GOT3 (cell line): ENCODE measurements around the gene ABCB8.

Experiments
- DNase-seq: peaks from one replicate; lab custom pipeline; 2025; ENCODE audit warnings: mixed read lengths; lab: John Stamatoyannopoulos, UW

The ABCB8 gene

DNA sequence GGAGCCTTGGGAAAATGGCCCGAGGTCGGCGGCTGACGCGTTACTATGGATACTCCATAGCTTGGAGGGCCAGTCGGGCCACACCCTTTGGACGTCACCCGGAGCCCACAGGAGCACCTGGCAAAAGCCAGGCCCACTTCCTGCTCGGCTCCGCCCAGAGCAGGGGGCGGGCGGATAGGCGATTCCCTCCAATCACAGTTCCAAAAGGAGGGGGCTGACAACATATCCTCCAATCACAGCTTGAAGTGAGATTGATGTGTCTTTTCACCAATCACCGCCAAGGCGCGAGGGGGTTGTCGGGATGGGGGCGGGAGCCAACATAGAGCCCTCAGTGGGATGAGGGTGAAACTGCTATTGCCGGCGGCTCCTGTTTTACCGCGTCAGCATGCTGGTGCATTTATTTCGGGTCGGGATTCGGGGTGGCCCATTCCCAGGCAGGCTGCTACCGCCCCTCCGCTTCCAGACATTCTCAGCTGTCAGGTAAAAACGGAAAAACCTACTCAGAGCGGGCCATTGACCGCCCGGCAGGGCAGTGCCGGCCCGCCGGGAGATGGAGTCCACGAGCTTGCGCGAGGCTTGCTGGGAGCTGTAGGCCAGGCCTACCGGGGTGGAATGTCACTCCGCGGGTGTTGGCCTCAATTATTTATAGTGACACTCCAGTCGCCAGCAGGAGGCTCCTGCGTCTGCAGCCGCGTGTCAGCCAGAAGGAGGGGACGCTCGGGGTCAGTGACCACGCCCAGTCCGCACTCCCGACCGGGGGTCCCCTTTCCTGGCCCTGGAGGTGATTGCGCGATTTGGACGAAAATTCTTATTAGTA, at the start of gene ABCB8:
TSS of gene ABCB8 (plus strand) at position 320 of the 817 bp plus-strand sequence. CDS start at position 386, 66 bp downstream.
- peak; percentile 97 for DNase-seq

DNA sequence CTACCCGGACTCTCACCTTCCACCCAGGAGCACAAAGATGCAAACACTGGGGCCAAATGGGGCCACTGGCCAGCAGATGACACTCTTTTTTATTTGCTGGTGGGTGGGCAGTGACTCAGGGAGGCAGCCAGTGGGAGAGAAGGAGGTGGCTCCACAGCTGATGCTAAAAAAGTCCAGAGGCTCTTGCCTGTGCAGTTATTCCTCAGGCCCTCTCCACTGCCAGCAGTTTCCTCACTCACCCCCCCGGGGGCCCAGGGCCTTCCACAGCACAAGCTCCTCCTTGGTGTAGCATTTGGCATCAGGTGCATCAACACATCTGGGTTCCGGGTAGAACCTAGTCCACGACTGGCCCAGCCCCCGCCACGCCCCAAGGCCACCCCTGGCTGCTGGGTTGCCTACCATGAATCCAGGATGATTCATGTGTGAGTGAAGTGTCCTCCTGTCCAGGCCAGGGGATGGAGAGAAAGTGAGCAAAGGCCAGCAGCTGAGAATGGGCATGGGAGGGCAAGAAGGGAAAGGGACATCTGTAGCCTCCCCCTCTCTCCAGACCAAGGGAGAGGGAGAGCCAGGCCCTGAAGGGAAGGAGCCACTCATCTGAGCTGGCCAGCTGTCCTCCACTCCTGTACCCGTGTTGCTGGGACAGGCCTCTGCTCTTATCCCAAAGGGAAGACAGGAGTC, 48.4 kb upstream of the ABCB8 start:
- no peak for DNase-seq

DNA sequence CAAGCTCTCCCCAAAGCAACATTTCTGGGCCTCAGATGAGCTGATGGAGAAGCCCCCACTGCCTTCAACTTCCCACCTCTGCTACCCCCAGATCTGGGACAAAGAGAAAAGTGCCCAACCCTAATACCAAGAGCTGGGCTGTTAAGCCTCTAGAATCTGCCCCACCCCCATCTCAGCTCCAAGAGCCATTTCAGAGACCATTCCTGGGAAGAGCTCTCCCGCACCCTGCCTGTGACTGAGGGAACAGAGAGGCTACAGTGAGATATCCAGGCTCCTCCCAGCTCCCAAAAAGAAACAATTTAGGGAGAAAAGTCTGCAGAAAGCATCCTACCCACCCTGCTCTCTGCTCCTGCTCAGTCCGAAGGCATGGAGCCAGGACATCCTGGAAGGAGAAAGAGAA, 47.6 kb upstream of the ABCB8 start:
- no peak for DNase-seq

DNA sequence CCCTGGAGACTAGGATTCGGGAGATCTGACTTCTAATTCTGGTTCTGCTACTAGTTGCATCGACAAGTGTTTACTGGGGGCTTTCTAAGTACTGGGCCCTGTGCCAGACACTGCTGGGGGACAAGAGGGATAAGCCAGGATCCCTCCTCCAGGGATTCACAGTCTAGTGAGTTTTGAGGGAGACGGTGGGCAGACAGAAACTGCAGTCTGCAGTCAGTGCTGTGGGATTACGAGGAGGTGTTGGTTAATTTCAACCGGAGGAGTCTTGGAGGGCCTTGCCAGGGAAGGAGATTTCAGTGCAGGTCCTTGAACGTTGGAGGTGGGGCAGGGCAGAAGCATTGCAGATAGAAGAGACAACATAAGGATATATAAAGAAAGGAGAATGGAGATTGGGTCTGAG, 46.6 kb upstream of the ABCB8 start:
- no peak for DNase-seq

DNA sequence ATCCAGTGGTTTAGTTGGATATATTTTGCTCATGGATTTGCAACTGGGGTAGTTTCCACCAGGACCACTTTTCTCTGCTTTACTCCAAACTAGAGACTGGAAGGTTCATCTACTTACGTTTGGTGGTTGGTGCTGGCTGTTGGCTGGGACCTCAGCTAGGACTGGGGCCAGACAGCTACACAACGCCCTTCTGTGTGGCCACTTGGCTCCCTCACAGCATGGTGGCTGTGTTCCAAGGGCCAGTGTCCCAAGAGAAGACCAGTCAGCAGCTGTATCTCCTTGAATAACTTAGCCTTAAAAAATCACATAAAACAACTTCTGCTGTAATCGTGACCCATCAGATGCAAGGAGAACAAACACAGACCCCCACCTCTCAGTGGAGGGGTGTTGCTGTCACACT, 45.9 kb upstream of the ABCB8 start:
- DNase-seq: no peak

DNA sequence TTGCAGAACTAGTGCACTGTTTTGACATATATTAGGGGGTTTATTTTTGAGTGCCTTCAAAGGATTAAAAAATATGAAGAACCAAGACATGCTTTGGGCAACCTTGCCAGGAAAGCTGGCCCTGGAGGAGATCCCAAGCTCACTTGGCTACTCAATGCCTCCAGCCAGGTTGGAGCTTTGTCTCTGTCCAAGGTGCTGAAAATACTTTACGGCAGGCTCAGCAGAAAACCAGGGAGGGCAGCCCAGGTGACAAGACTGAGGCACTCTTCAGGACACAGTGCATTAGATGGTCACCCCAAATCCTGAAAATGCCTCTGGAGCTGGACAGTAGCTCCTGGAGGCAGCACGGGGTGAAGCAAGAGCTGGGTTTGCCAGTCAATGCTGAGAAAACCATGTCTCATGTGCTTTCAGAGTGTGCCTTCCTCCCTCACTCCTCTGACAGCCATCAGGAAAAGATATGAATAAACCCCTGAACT, 44.3 kb upstream of the ABCB8 start:
- no peak for DNase-seq

DNA sequence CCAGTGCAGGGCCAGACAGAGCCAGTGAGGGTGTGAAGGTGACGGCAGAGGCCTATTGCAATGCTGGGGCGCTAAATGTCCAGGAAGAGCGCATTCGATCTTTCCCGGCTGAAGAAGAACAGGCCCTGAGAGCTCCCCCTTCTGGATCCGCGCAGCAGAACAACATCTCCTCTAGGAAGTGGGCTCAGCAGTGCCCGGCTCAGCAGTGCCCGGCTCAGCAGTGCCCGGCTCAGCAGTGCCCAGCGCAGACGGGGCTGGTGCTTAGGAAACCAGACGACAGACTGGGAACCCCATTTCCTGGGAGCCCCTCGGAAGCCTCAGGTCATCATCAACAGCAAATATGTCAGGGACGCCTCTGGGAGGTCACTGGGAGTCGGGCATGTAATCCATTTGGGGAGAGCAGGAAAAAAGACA, 42.1 kb upstream of the ABCB8 start:
- DNase-seq: no peak

DNA sequence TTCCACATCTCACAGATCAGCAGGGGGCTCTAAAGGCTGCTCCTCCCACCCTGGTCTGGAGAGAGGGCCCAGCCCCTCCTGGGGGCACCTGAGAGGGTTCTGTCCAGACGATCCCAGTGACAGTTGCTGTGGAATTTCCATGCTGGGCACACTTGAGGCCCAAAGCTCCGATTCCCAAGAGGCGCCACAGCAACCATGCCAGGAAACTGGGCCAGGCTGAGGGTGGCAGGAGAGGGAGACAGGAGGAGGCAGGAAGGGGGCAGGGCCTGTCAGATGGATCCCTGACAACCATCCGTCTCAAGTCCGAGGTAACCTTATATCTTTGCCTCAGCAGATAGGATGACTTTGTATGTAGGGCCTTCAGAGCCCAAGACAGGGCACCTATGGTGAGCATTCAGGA, 41.7 kb upstream of the ABCB8 start:
- DNase-seq: no peak

DNA sequence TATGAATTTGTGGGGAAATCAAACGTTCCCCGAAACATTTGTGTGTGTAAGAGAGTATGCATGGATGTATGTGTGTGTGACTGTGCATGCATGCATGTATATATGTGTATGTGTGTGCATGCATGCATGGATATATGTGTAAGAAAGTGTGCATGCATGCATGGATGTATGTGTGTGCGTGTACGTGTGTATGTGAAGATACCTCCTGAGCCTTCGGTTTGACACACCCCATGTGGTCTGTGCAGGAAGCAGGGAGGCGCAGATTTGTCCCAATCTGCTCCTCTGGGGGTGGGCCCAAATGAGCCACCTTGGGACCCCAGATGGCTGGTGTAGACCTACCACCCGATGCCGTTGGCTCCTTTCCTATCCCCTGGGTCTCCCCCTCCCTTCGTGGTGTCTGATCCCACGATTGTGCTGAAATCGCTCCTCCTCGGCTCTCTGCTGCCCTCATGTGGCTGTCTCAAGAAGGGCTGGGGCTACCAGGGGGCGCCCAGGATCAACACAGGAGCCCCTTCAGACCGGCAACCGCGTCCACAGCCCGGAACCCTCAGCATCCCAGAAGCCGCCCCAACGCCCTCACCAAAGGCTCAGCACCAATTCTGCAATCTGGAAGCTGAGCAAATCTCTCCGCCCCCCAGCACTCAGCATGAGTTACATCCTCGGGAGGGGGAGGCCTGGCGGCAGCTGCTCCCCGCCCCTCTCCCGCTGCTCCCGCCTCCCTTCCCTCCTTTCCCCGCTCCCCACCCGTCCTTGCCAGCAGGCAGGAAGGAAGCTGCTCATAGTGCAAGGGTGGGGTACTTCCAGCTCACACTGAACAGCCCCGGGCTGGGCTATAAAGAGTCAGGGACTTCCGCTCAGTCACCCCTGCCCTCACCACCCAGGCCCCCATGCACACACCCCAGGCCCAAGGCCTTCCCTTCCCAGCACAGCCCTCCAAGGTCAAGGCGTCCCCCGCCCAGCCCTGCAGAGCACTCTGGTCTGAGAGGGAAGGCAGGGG, 39.7 kb upstream of the ABCB8 start:
- no peak for DNase-seq

DNA sequence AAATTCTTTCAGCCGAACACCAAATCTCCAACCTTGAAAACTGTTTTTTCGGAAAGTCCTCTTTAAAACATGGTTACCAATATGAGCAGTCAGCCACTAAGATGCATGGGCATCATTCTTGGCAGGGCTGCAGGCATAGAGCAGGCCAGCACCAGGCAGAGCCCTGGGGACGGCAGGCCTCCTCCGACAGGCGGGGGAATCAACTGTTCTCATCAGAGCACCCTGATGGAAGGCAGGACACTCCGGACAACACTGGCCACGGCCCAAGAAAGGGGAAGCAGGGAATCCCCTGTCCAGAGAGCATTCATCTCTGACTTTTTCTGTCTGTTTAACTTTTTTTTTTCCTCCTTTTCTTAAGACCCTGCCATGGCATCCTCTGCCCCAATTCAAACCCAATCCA, 38.8 kb upstream of the ABCB8 start:
- DNase-seq: no peak

DNA sequence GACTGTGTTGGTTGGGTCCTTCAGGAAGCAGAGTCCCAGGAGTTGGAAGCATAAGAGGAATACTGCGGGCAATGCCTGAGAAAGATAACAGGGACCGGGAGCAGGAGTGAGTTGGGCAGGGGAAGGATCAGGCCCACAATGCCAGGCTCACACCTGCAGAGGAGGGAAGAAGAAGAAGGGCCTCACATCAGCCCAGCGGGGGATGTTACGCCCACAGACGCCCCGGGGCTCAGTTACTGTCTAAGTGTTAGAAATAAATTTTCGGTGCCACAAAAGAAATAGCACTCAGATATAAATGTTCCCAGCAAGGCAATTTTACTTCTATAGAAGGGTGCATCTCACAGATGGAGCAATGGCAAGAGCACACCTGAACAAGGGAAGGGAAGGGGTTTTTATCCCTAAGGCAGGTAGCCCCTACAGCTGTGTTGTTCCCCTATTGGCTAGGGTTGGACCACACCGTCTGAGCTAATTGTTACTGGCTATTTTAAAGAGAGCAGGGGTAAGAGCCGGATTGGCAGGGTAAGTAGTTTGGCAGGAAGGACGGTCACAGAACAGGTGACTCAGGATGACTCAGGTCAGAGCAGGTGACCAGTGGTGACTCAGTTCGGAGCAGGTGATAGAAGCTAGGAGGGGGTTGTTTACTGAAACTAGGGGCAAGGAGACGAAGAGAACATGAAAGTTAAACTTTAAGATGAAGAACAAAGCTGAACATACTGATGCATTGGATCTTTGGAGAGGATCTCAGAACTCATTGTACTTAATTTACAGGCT, 37.6 kb upstream of the ABCB8 start, which contains the start of gene NOS3:
TSS of gene NOS3 (plus strand) at position 602 of the 771 bp plus-strand sequence. CDS start 2,787 bp downstream, outside the sequence.
- no peak for DNase-seq

DNA sequence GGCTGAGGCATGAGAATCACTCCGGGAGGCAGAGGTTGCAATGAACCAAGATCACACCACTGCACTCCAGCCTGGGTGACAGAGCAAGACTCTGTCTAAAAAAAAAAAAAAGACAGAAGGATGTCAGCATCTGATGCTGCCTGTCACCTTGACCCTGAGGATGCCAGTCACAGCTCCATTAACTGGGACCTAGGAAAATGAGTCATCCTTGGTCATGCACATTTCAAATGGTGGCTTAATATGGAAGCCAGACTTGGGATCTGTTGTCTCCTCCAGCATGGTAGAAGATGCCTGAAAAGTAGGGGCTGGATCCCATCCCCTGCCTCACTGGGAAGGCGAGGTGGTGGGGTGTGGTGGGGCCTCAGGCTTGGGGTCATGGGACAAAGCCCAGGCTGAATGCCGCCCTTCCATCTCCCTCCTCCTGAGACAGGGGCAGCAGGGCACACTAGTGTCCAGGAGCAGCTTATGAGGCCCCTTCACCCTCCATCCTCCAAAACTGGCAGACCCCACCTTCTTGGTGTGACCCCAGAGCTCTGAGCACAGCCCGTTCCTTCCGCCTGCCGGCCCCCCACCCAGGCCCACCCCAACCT, 36.1 kb upstream of the ABCB8 start:
- DNase-seq: no peak

DNA sequence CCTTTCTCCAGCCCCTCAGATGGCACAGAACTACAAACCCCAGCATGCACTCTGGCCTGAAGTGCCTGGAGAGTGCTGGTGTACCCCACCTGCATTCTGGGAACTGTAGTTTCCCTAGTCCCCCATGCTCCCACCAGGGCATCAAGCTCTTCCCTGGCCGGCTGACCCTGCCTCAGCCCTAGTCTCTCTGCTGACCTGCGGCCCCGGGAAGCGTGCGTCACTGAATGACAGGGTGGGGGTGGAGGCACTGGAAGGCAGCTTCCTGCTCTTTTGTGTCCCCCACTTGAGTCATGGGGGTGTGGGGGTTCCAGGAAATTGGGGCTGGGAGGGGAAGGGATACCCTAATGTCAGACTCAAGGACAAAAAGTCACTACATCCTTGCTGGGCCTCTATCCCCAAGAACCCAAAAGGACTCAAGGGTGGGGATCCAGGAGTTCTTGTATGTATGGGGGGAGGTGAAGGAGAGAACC, 35.4 kb upstream of the ABCB8 start:
- DNase-seq: no peak

DNA sequence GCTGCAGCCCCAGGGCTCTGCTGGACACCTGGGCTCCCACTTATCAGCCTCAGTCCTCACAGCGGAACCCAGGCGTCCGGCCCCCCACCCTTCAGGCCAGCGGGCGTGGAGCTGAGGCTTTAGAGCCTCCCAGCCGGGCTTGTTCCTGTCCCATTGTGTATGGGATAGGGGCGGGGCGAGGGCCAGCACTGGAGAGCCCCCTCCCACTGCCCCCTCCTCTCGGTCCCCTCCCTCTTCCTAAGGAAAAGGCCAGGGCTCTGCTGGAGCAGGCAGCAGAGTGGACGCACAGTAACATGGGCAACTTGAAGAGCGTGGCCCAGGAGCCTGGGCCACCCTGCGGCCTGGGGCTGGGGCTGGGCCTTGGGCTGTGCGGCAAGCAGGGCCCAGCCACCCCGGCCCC, 34.7 kb upstream of the ABCB8 start:
- DNase-seq: no peak

DNA sequence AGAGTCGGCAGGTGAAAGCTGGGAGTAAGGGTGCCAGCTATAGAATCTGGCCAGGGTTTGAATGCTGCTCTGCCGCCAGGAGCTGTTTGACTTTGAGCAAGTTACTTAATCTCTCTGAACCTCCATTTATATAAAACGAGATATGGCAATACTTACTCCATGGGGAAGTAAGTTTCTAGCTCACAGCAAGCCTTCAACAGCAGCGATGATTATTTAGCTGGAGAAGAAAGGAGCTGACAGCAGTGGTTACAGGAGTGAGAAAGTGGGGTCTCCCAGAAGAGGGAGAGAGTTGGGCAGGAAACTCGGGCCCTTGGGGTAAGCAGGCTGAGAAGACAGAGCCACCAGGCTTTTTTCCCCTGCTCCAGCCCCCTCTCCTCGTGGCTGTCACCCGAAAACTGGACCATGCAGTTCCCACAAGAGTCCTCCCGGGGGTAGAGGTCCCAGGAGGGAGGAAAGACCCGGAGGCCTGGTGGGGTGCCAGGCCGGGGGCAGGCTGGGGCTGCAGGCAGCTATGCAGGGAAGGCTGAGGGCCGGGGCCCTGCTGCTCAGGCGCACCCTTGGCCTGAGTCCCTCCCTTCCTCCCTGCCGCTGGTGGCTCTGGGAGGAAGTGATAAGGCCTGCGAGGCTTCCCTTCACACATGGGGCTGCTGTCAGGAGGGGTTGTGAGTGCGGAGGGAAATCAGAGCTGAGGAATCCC, 34.0 kb upstream of the ABCB8 start:
- DNase-seq: no peak

DNA sequence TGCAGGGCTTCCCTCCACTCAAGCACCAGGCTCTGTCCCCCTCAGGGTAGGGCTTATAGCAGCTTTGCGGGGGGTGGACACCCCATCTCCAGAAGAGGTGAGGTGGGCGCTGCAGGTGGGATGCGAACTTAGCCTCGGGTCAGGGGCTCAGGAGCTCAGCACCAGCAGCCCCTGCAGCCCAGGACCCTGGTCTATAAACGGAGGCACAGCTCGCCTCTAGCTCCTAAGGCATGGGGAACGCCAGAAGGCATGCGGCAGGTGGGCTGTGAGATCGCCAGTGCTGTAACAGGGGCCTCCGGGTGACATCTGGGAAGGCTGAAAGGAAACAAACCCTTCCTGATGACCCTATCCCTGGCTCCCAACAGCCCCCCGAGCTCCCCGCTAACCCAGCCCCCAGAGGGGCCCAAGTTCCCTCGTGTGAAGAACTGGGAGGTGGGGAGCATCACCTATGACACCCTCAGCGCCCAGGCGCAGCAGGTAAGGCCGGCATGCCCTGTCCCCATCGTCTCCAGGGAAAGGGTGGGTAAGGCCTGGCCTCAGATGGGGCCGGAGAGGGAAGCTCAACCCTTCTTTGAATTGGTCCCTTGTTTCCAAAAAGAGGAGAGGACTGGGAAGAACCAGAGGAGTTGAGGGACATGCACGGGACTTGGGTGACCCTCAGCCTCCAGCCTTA, 33.3 kb upstream of the ABCB8 start:
- DNase-seq: no peak

DNA sequence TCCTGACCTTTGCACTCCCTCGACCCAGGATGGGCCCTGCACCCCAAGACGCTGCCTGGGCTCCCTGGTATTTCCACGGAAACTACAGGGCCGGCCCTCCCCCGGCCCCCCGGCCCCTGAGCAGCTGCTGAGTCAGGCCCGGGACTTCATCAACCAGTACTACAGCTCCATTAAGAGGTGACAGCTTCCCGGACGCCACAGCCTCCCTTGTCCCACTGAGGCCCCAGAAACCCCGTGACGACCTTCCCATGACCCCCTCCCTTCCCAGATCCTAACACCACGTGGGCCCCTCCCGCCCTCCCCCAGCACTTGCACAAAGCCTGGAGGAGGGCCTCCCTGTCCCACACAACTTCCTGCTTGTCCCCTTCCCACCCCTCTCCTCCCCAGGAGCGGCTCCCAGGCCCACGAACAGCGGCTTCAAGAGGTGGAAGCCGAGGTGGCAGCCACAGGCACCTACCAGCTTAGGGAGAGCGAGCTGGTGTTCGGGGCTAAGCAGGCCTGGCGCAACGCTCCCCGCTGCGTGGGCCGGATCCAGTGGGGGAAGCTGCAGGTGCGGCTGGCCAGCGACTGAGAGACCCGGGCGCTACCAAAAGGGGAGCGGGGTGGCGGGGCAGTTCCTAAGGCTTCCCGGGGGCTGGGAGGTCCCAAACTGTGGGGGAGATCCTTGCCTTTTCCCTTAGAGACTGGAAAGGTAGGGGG, 31.7 kb upstream of the ABCB8 start:
- no peak for DNase-seq

DNA sequence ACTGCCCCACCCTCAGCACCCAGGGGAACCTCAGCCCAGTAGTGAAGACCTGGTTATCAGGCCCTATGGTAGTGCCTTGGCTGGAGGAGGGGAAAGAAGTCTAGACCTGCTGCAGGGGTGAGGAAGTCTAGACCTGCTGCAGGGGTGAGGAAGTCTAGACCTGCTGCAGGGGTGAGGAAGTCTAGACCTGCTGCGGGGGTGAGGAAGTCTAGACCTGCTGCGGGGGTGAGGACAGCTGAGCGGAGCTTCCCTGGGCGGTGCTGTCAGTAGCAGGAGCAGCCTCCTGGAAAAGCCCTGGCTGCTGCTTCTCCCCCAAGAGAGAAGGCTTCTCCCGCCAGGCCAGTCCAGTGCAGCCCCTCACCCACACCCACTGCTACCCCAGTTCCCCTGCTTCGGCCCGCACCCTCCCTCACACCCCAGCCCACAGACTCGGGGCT, 31.2 kb upstream of the ABCB8 start:
- no peak for DNase-seq

DNA sequence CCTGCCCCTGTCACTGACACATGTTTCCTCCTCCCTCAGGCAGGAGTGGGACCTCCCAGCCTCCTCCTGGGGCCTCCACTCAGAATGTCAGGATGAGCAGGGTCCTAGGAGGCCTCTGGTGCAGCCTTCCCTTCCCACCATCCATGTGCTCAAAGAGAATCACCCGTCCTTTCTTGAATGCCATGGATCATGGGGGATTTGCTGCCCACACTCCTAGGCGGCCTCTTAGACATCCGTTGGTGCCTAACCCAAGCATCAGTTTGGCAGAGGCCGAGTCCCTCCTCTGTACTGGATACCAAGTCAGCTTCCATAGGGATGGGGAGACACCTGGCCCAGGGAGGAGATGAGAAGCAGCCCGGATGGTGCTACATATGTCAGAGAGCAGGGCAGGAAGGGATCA, 30.4 kb upstream of the ABCB8 start:
- DNase-seq: no peak
